Liver (tissue), 9 donors: Measurements from ENCODE around the gene EXOC4. TPM values are rescaled to one million over a fixed set of nuclear protein-coding genes. Genes with fewer than 3 reads are reported as not detected.

Experiments used
- DNase-seq: peaks from one replicate; pipeline ENCODE4 v3.0.0-alpha.2; 2017; ENCODE audit warnings: low spot score
- H3K27ac ChIP-seq, 2 donors: one replicate each; pipeline ENCODE4 v1.7.0; 2013; ENCODE audit warnings: inconsistent platforms in 2 of 2, low read length in 2 of 2, control low read depth in 1 of 2, low read depth in 1 of 2, mild to moderate bottlenecking in 1 of 2
- H3K27me3 ChIP-seq, 4 donors: one replicate each; pipeline versions ENCODE4 v1.6.1 to v1.7.0; 2013; ENCODE audit warnings: low read length in 3 of 4, inconsistent platforms in 1 of 4, mild to moderate bottlenecking in 1 of 4, moderate library complexity in 1 of 4; ENCODE audit not compliant: control insufficient read depth in 4 of 4, insufficient read depth in 4 of 4
- H3K36me3 ChIP-seq, 4 donors: one replicate each; pipeline versions ENCODE4 v1.6.1 to v1.7.0; 2013; ENCODE audit warnings: low read length in 3 of 4, mild to moderate bottlenecking in 3 of 4, low read depth in 1 of 4, moderate library complexity in 1 of 4; ENCODE audit not compliant: control insufficient read depth in 4 of 4, insufficient read depth in 3 of 4
- H3K4me1 ChIP-seq, 4 donors: one replicate each; pipeline versions ENCODE4 v1.6.1 to v1.7.0; 2013; ENCODE audit warnings: low read length in 3 of 4, mild to moderate bottlenecking in 3 of 4, moderate library complexity in 1 of 4; ENCODE audit not compliant: control insufficient read depth in 4 of 4, insufficient read depth in 4 of 4
- H3K4me3 ChIP-seq, 3 donors: one replicate each; pipeline versions ENCODE4 v1.6.1 to v1.7.0; 2013; ENCODE audit warnings: low read length in 3 of 3, control low read depth in 1 of 3, low read depth in 1 of 3, mild to moderate bottlenecking in 1 of 3
- H3K9ac ChIP-seq, 2 donors: one replicate each; pipeline ENCODE4 v1.7.0; 2013; ENCODE audit warnings: low read length in 2 of 2, mild to moderate bottlenecking in 2 of 2, moderate library complexity in 2 of 2, control low read depth in 1 of 2, low read depth in 1 of 2
- H3K9me3 ChIP-seq, 4 donors: one replicate each; pipeline versions ENCODE4 v1.6.1 to v1.7.0; 2013; ENCODE audit warnings: low read length in 3 of 4; ENCODE audit not compliant: control insufficient read depth in 4 of 4
- CTCF ChIP-seq: fragments of 150-350 bp; IDR thresholded peaks from 2 replicates; pipeline ENCODE4 v1.5.1; 2017; ENCODE audit warnings: improper control_type of control experiment, low read depth, low read length; ENCODE audit not compliant: missing input control
- EGR1 ChIP-seq, 2 donors: IDR thresholded peaks; 2 replicates each; pipeline ENCODE4 v1.6.1; 2016 to 2018; ENCODE audit warnings: antibody characterized with exemption in 2 of 2, low read depth in 2 of 2
- FOXA1 ChIP-seq: IDR thresholded peaks from 2 replicates; pipeline ENCODE4 v1.6.1; 2016; ENCODE audit warnings: antibody characterized with exemption
- FOXA2 ChIP-seq: IDR thresholded peaks from 2 replicates; pipeline ENCODE4 v1.6.1; 2016; ENCODE audit warnings: antibody characterized with exemption
- GABPA ChIP-seq, 2 donors: IDR thresholded peaks in 1 of 2; conservative IDR thresholded peaks in 1 of 2; 2 replicates each; pipeline ENCODE4 v1.6.1; 2016; ENCODE audit warnings: antibody characterized with exemption in 2 of 2, mild to moderate bottlenecking in 1 of 2, moderate library complexity in 1 of 2
- HNF4A ChIP-seq, 2 donors: conservative IDR thresholded peaks; 2 replicates each; pipeline ENCODE4 v1.6.1; 2016; ENCODE audit warnings: antibody characterized with exemption in 2 of 2, mild to moderate bottlenecking in 2 of 2
- HNF4G ChIP-seq: IDR thresholded peaks from 2 replicates; pipeline ENCODE4 v1.6.1; 2016; ENCODE audit warnings: antibody characterized with exemption
- JUND ChIP-seq, 2 donors: IDR thresholded peaks; 2 replicates each; pipeline ENCODE4 v1.6.1; 2016; ENCODE audit warnings: antibody characterized with exemption in 2 of 2
- NR2F2 ChIP-seq: IDR thresholded peaks from 2 replicates; pipeline ENCODE4 v1.6.1; 2016; ENCODE audit warnings: antibody characterized with exemption
- RAD21 ChIP-seq, 2 donors: IDR thresholded peaks; 2 replicates each; pipeline ENCODE4 v1.6.1; 2016; ENCODE audit warnings: antibody characterized with exemption in 2 of 2, mild to moderate bottlenecking in 2 of 2
- REST ChIP-seq: IDR thresholded peaks from 2 replicates; pipeline ENCODE4 v1.6.1; 2016; ENCODE audit warnings: antibody characterized with exemption, mild to moderate bottlenecking
- RXRA ChIP-seq, 2 donors: IDR thresholded peaks; 2 replicates each; pipeline ENCODE4 v1.6.1; 2017 to 2018; ENCODE audit warnings: antibody characterized with exemption in 2 of 2, mild to moderate bottlenecking in 1 of 2
- SP1 ChIP-seq: IDR thresholded peaks from 2 replicates; pipeline ENCODE4 v1.6.1; 2018; ENCODE audit warnings: antibody characterized with exemption, mild to moderate bottlenecking
- TAF1 ChIP-seq: conservative IDR thresholded peaks from 2 replicates; pipeline ENCODE4 v1.6.1; 2016; ENCODE audit warnings: antibody characterized with exemption, mild to moderate bottlenecking
- YY1 ChIP-seq: IDR thresholded peaks from 2 replicates; pipeline ENCODE4 v1.6.1; 2016; ENCODE audit warnings: antibody characterized with exemption, mild to moderate bottlenecking
- ZBTB33 ChIP-seq: IDR thresholded peaks from 2 replicates; pipeline ENCODE4 v1.6.1; 2016; ENCODE audit warnings: antibody characterized with exemption
- WGBS: extraction: QIAGEN DNeasy Blood & Tissue Kit; methylation state at CpG from one replicate; pipeline ENCODE4 v1.1.7; 2013; 5-methylcytosine and 5-hydroxymethylcytosine counted together
- polyA plus RNA-seq, 2 donors: library from polyadenylated mRNA; stranded (reverse) in 1 of 2; unstranded in 1 of 2; fragments of 200-250 nt in 1 of 2; fragments of >200 nt in 1 of 2; fragmentation: Nextera tagmentation in 1 of 2; extraction: Ambion mirVana in 1 of 2; gene quantifications; one replicate each; pipeline versions ENCODE4 v1.2.1 to v1.2.3, GENCODE V29; 2013 to 2015
- total RNA-seq, 2 donors: library from RNA; depleted of rRNA; stranded (reverse); fragments of >200 nt; gene quantifications; one replicate each; pipeline ENCODE4 v1.2.3, GENCODE V29; 2014
- TF ChIP-seq, protein P1 (sequence below): IDR thresholded peaks from 2 replicates; pipeline ENCODE4 v1.6.1; 2016; ENCODE audit warnings: antibody characterized with exemption
- TF ChIP-seq, protein P2 (sequence below): IDR thresholded peaks from 2 replicates; pipeline ENCODE4 v1.6.1; 2016; ENCODE audit warnings: antibody characterized with exemption
- donor health status: healthy.
- donor health status: healthy.
- donor health status: healthy.
- donor health status: healthy.
- donor health status: healthy.

EXOC4 gene
- total and polyA plus RNA-seq, 4 donors = 9.5 to 55.9 (median 23.6) TPM

- DNase-seq = no peak
- Histone ChIP-seq H3K9ac (no peak overlapping the region), H3K27me3 (no peaks in the 10 kb centered on the region), H3K9me3 (no peaks in the 10 kb centered on the region), H3K4me1 (no peaks in the 10 kb centered on the region), H3K27ac (no peak overlapping the region), H3K4me3 (no peak overlapping the region), H3K36me3 (peaks cover 0 to 8% (median 7%) of the 10 kb centered on the region in 4 donors)
- 81% methylated on average over 7 of the region's 7 CpGs for WGBS
- TF ChIP-seq, protein P1, sequence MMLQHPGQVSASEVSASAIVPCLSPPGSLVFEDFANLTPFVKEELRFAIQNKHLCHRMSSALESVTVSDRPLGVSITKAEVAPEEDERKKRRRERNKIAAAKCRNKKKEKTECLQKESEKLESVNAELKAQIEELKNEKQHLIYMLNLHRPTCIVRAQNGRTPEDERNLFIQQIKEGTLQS = no peak
Measured at GRCh38 chr7:133936074-133936473, 683.2 kb downstream of the EXOC4 start.

GRCh38 chr7:133937786-133938185 lies 684.9 kb downstream of the EXOC4 start:
- H3K4me1 ChIP-seq = no peaks in the 10 kb centered on the region
- H3K9ac ChIP-seq = no peak overlapping the region
- H3K36me3 ChIP-seq = peaks cover 0 to 8% (median 7%) of the 10 kb centered on the region in 4 donors
- no peak overlapping the region for H3K4me3 ChIP-seq
- 98% methylated on average over 6 of the region's 6 CpGs for WGBS
- no peak for TF ChIP-seq TAF1
- no peak for TF ChIP-seq NR2F2
- TF ChIP-seq YY1 = no peak
- no peak for TF ChIP-seq GABPA (IDR thresholded peaks at IDR 0.05 in 1 of 2, conservative IDR thresholded peaks at IDR 0.05 in 1 of 2)
- no peak for TF ChIP-seq CTCF
- TF ChIP-seq, protein P1 = no peak
- TF ChIP-seq FOXA2 = no peak
- TF ChIP-seq FOXA1 = no peak
- no peak for TF ChIP-seq SP1
- no peak for TF ChIP-seq HNF4G
- no peak for TF ChIP-seq RXRA (IDR thresholded peaks at IDR 0.05)
- no peak for TF ChIP-seq JUND (IDR thresholded peaks at IDR 0.05)
- no peak for TF ChIP-seq REST
- TF ChIP-seq EGR1 (IDR thresholded peaks at IDR 0.05; ENCODE audit: low read depth in 2 of 2) = no peak
- TF ChIP-seq RAD21 (IDR thresholded peaks at IDR 0.05) = no peak
- TF ChIP-seq, protein P2, sequence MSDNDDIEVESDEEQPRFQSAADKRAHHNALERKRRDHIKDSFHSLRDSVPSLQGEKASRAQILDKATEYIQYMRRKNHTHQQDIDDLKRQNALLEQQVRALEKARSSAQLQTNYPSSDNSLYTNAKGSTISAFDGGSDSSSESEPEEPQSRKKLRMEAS = no peak
- TF ChIP-seq HNF4A (conservative IDR thresholded peaks at IDR 0.05) = no peak
- no peak for TF ChIP-seq ZBTB33
- no peak overlapping the region for H3K27ac ChIP-seq
- no peaks in the 10 kb centered on the region for H3K9me3 ChIP-seq
- DNase-seq = no peak
- no peaks in the 10 kb centered on the region for H3K27me3 ChIP-seq
